Activated CD4-positive, CD25-positive, alpha-beta regulatory T cell (primary cell): ENCODE results near the gene PIK3R4.

ENCODE experiments used
- DNase-seq, 4 experiments: peaks; one replicate each; lab custom pipeline; 2025; lab: John Stamatoyannopoulos, UW

Gene PIK3R4

DNA sequence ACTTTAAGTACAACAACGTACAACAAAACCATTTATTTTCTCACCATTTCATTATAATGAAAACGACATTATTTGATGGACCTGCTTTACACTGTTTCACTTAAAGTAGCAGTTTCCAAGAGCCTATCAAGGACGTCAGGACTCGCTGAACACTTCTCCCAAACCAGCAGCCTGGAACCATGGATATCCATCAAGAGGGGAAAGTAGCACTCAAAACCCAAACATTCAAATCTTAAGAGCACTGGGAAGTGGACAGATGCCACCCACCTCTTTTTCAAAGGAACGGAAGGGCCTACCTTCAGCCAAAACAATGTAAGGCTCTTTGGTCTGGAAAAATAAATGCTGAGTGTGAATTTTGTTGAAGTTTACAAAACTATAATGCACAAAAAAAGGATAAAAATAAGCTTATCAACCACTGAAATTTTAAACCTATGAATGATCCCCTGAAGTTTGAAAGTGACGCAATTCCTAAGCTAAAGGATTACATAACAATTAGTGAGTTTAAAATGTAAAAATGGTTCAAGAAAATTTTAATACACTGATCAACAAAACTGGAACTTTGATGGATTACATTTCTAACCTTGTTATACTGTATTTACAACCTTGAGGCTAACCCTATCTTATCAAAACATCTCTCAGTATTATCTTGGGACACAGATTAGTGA is 4.6 kb downstream of the PIK3R4 start:
- no peak for DNase-seq

DNA sequence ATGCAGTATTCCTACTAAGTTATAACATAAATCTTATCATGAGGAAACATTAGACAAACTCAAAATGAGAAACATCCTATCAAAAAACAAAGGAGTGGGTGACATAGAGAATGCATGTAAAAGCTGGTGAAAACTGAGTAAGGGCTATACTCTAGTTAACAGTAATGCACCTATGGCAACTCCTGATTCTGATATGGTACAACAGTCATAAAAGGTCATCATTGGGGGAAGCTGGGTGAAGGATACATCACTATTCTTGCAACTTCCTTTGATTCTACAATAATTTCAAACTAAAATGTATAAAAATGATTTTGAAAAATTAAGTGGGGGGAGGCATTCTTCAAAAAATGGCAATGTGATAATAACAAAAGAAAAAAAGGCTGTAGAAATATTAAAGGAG is 6.8 kb downstream of the PIK3R4 start:
- no peak for DNase-seq

DNA sequence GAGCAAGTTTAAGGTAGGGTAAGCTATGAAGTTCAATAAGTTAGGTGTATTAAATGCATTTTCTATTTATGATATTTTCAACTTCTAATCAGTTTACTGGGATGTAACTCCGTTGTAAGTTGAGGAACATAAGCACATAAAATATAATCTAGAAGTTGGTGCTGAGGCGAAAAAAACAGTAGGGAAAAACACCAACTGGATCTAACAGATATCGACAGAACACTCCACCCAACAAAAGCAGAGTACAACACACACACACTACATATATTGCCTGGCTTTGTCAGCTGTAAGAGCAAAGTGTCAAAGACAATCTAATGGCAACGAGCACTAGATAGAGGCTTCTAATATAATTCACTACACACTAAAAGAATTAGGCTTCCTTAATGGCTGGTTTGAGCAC is 8.4 kb downstream of the PIK3R4 start:
- DNase-seq = no peak

DNA sequence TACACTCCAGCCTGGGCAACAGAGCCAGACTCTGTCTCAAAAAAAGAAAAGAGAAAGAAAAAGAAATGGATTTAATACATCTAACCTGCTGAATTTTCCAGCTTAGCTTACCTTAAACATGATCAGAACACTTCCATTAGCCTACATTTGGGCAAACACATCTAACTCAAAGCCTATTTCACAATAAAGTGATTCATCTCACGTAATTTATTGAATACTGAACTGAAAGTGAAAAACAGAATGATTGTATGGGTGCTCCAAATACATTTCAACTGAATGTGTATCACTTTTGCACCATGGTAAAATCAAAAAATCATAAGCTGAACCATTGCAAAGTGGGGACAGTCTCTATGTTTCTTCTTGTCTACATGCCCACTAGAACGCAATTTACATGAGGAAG is 9.0 kb downstream of the PIK3R4 start:
- DNase-seq = no peak

DNA sequence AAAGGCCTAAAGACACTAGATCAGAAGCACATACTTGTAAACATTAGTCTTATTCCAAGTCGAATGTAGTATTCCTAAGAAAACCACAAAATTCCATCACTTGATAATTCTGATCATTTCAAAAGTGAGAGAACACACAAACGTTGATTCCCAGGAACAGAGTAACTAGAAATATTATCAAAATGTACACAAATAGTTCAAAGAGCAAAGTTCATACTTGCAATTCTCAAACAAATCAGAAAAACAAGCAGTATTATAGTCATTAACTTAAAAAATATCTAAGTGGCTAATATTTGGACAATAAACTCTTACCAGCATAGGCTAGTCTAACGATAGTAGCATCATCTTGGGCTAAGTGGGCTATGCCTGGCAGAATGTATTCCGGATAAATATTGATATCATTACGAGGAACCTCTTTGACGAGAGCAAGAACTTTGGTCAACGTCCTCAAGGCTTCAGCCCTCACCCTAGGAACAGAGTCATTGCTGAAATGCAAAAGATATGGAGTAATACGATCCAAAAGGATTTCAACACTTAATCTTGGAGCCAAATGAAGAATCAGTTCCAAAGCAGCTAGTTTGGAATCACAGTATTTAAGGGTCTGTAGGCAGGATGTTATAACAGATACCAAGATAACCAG is 13.3 kb downstream of the PIK3R4 start:
- no peak for DNase-seq

DNA sequence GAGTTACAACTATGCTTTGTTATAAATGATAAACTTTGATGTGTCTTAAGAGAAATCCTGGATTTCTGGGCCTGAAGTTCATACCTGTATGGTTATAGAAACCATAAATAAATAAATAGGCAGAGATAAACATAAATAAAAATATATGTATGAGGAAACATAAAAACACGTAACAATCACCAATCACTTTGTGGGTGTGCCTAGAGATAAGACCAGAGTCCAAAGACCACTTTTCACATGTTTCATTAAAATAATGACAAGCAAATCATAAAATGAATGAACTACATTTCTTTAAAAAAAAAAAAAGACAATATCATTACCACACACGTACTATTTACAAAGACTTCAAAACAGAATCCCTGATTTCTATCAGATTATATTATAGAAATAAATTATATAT is 14.1 kb downstream of the PIK3R4 start:
- DNase-seq = no peak

DNA sequence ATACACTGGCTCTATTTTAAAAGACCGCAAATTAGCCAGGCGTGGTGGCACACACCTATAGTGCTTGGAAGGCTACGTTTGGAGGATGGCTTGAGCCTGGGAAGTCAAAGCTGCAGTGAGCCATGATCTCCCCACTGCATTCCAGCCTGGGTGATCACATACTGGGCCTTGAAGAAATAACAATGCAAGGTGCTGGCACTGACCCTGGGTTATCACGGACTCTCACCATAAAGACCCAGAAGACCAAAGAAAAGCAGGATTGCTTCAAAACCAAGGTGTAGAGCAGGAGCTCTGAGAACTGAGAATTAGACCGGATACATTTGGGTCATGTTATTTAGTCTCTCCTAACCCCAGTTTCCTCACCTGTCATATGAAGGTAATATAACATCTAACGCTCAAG is 14.8 kb downstream of the PIK3R4 start:
- no peak for DNase-seq

DNA sequence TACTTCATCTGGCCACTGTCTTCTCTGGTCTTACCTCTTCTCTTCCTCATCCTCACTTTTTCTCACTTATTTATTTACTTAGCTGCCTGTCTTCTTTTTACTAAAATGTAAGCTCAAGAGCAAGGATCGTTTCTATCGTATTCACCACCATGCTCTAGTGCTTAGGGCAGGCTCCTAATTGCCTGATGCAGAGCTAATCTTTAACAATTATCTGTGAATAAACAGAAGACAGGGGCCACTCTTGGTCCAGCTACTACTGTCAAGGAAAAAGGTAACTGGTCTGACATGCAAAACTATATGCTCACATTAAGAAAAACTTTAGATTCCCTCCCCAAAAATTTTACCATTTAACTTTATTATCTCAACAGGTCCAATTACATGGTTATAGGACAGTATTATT is 17.5 kb downstream of the PIK3R4 start:
- DNase-seq = no peak

DNA sequence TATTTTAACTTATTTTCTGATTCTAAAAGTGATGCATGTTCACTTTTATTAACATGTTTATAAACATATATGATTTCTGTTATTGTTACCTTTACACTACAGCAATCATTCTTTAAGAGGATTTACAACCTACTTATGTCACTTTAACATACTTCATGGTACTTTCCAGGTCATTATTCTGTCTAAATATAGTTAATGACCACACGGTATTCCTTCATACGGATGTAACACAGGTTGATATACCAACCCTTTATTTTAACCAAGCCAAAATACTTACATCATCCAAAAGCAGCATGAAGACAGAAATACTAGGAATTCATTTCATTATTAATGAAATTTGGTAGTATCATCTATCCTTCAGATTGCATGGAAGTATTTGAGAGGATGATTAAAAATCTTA is 18.6 kb downstream of the PIK3R4 start:
- DNase-seq = no peak

DNA sequence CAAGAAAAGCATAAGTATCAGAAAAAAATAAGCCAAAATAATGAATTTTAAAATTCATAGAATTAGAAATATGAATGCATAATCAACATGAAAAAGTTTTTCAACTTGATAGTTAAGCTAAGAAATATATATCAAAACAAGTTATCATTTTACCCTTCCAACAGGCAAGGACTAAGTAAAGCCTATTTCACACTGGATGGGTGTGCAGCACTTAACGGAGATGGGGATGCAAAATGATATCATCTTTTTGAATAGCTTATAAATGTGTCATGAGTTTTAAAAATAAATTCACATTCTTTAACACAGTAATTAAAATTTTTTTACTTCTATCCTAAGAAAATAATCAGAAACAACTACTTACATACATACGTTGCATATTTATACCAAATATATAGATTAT is 20.9 kb downstream of the PIK3R4 start:
- no peak for DNase-seq

DNA sequence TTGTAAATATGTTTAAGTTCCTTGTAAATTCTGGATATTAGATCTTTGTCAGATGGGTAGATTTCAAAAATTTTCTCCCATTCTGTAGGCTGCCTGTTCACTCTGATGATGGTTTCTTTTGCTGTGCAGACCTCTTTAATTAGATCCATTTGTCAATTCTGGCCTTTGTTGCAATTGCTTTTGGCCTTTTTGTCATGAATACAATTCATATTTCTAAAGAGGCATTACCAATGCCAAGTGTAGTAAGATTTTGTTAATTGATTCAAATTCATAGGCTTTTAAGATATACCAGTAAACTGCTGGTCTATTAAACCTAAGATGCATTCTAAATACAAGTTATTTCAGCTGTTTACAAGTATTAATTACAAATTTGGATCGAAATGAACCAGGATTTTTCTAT is 31.0 kb downstream of the PIK3R4 start:
- no peak for DNase-seq

DNA sequence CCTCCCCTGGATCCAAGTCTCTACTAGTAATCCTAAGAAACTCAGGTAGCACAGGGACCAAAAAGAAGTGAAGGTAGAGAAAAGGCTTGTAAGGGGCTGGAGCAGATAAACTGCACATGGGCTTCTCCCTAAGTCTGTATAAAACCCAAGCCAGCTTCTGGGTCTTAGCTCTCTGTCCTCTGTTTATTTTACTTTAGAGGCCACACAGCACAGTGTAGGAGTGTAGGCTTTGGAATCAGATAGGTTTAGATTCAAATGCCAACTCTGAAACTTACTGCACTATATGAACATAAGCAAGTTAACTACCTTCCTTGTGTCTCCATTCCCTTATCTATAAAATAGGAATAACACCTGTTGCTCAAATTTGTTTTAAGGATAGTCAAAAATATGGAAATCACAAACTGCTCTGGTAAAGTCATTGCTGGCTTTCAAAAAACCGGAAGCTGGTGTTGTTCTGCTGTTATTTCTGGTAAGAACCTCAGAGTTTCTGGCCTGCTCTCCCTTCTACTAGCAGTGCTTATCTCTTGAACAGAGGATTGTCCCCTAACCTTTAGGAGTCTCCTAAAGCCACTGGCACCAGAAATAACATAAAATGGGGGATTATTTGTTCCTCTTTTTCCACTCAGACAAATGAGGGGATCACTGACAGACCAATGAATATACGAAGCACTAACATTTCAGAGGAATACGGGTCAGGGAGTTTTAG is 33.8 kb downstream of the PIK3R4 start:
- no peak for DNase-seq

DNA sequence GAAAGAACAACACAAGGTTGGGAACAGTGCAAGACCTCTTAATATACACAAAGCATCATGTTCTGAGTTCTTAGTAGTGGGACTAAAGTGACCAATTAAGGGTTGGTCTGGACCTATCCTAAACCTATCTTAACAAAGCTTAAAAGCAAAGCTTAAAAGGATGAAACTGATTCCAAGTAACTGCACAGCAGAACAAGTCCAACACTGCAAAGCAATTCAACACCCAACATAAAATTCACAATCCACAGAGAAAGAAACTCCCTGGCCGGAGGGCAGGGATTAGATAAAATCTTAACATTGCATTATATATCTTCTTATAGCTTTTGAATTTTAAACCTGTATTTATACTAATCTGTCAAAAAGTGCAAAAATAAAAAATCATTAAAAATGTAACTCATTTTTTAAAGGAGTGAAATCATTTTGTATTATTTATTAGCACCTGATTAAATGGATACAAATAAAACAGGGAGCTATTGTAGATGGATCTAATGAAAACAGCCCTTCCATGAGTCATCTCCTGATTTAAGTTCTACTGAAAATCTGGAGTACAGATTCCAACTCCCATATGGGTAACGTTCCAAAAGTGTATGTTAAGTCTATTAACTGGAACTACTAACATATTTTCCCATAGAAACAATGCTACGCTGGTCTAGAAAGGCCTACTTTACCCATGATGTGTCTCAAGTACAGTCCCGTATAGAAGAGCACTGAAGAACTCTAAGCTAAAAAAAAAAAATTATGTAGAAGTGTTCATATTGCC is 34.9 kb downstream of the PIK3R4 start:
- DNase-seq = no peak

DNA sequence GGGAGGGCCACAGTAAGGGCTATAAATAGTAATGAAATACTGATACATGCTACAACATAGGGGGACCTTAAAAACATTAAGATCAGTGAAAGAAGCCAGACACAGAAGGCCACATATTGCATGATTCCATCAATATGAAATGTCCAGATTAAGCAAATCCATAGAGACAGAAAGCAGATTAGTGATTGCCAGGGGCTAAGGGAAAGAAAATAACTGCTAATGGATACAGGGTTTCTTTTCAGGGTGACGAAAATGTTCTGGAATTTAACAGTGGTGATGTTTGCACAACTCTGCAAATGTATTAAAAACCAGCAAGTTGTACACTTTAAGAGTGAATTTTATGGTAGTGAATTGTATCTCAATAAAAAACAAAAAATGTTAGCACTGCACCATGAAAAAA is 37.0 kb downstream of the PIK3R4 start:
- no peak for DNase-seq

DNA sequence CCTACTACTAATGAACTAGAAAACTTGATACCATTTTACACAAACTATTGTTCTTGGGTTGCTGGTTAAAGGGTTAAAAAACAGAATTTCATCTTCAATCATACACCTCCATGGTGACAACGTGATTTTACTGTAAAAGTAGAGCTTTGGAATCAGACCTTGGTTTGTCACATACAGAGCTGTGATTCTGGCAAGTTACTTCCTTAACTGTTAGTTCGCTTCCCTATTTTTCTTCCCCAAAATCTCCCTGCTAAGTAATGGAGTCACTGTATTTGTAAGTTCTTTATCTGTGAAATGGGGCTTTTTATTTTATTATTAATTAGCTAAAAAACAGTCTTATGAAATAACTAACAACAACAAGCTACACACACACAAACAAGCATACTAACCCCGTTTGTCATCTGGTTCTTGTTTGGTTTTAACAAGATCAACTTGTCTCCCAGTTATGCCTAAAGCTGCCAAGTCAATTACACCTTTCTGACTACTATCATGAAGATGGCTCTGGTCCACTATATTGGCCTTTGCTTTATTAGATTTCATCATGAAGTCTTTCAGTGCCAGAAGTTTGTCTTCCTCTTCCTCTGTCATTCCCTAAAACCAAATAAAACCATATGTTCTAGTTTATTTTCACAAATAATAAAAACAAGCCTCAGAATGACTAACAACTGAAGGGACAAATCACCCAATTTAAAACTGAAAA is 38.6 kb downstream of the PIK3R4 start:
- DNase-seq = no peak

DNA sequence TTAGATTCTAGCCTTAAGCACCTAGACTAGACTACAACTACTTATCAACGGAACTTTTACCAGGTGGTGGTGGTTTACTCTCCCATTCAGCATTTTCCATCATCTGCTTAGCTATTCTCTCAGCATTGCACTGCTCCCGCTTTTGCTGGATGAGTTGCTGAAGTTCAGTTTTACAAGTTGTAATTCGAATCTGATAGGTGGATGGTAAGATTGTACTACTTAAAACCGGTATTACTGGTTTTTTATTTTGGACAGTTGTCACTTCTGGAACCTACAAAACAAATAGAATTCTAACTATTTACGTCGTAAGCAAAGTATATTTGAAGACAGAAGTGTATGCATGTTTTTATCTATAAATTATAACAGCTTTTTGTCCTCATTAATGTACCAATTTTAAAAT is 41.1 kb downstream of the PIK3R4 start:
- no peak for DNase-seq

DNA sequence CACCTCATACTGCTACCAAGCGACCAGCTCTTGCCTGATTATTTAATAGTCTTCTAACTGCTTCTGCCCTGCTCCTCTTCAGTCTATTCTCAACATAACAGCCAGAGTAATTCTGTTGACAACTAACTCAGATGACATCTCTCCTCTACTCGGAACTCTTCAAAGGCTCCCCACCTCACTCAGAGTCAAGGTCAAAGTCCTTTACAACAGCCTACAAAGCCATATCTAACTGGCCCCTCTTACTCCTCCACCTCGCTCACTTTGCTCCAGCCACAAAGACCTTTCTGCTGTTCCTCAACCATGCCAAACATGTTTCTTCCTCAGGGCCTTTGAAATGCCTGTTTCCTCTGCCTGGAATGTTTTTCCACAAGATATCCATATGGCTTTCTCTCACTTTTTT is 43.6 kb downstream of the PIK3R4 start:
- DNase-seq = no peak

DNA sequence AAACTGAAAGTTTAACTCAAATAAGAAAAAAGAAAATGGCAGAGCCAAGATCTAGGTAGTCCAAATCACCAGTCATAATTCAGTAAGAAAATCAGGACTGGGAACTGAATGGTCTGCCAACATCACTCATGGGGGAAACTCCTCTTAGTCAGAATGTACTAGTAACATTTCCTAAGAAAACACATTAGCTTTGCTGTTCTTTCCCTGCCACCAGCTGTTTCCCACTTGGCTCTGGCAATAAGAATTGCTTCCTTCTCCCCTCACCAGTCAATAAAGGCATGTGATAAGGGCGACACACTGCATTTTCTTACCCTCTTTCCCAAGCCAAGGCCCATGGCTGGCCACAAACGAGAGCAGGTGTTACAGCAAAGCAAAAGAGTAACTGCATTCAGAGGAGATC is 46.1 kb downstream of the PIK3R4 start:
- no peak for DNase-seq

DNA sequence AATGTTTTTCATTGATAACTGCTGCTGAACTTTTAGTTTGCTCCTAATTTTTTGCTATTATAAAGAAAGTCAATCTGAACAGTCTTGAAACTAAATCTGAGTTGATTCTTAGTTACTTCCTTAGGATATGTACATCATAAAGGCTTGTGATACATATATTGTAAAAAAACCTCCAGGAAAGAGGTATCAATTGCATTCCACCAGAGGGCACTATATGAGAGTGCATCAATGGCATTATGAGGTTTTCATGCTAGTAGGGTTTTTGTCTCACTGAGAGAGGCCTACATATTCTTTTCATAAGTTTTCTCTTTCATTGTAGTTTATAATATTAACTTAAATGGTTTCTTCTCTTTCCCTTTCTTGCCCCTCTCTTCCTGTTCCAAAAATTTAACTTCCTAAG is 46.9 kb downstream of the PIK3R4 start:
- DNase-seq = no peak

DNA sequence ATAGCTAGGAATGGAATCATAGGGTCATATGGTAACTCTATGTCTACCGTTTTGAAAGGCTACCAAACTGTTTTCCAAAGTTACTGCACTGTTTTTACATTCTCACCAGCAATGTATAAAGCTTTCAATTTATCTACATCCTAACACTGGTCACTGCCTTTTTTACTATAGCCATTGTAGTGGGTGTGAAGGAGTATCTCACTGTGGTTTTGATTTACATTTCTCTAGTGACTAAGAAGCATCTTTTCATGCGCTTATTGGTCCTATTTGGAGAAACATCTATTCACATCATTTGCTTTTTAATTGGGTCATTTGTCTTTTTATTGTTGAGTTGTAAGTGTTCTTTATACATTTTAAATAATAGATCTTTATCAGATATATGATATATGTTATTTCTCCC is 53.3 kb downstream of the PIK3R4 start:
- no peak for DNase-seq

DNA sequence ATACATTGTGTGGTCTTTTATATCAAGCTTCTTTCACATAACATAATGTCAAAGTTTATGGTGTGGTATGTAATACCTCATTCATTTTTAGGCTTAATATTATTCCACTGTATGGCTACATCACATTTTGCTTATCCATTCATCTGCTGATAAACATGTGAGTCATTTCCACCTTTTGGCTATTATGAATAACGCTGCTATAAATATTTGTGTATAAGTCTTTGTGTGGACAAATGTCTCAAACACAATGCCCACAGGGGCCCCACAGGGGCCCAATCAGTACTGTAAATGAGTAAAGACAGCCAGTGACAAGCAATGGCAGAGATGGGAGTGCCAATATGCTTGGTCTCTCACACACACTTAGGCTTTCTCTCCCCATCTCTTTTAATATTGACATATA is 54.2 kb downstream of the PIK3R4 start:
- DNase-seq = no peak
